ENCODE data around the gene GCFC2. TPM values are rescaled to one million over a fixed set of nuclear protein-coding genes. Genes with fewer than 3 reads are reported as not detected.

GCFC2 gene
- total and polyA plus RNA-seq, 4 donors: 10.4 to 28.2 (median 17.2) TPM

DNA sequence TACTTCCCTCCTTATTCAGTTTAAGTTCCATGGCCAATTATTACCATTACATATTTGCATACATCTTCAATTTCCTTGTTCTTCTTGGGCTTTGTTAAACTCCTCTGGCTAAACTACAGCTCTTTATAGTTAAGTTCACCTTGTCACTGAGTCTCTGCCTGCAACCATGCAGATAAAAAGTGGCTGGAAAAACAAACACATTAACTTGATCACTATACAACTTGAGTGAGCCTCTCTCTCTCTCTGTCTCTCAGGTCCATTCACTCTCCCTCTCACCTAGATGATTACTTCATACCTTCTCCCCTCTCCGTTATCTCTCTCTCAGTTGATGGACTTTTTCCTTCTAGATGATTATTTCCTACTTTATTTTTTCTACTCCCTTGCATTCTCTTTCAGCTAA, 30.3 kb downstream of the GCFC2 start:
- 89% methylated on average over 1 of the region's 1 CpG for WGBS
- no peak for TF ChIP-seq FOXA1 (IDR thresholded peaks at IDR 0.05)
- TF ChIP-seq TAF1 (conservative IDR thresholded peaks at IDR 0.05): no peak
- TF ChIP-seq, protein P1, sequence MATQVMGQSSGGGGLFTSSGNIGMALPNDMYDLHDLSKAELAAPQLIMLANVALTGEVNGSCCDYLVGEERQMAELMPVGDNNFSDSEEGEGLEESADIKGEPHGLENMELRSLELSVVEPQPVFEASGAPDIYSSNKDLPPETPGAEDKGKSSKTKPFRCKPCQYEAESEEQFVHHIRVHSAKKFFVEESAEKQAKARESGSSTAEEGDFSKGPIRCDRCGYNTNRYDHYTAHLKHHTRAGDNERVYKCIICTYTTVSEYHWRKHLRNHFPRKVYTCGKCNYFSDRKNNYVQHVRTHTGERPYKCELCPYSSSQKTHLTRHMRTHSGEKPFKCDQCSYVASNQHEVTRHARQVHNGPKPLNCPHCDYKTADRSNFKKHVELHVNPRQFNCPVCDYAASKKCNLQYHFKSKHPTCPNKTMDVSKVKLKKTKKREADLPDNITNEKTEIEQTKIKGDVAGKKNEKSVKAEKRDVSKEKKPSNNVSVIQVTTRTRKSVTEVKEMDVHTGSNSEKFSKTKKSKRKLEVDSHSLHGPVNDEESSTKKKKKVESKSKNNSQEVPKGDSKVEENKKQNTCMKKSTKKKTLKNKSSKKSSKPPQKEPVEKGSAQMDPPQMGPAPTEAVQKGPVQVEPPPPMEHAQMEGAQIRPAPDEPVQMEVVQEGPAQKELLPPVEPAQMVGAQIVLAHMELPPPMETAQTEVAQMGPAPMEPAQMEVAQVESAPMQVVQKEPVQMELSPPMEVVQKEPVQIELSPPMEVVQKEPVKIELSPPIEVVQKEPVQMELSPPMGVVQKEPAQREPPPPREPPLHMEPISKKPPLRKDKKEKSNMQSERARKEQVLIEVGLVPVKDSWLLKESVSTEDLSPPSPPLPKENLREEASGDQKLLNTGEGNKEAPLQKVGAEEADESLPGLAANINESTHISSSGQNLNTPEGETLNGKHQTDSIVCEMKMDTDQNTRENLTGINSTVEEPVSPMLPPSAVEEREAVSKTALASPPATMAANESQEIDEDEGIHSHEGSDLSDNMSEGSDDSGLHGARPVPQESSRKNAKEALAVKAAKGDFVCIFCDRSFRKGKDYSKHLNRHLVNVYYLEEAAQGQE (IDR thresholded peaks at IDR 0.05): no peak
- TF ChIP-seq HNF4A (conservative IDR thresholded peaks at IDR 0.05): no peak
- TF ChIP-seq GABPA (IDR thresholded peaks at IDR 0.05 in 1 of 2, conservative IDR thresholded peaks at IDR 0.05 in 1 of 2): no peak
- TF ChIP-seq YY1 (IDR thresholded peaks at IDR 0.05): no peak
- TF ChIP-seq JUND (IDR thresholded peaks at IDR 0.05): no peak
- TF ChIP-seq EGR1 (IDR thresholded peaks at IDR 0.05; ENCODE audit: low read depth in 2 of 2): no peak
- TF ChIP-seq SP1 (IDR thresholded peaks at IDR 0.05): no peak
- no peak for TF ChIP-seq RXRA (IDR thresholded peaks at IDR 0.05)
- TF ChIP-seq, protein P2, sequence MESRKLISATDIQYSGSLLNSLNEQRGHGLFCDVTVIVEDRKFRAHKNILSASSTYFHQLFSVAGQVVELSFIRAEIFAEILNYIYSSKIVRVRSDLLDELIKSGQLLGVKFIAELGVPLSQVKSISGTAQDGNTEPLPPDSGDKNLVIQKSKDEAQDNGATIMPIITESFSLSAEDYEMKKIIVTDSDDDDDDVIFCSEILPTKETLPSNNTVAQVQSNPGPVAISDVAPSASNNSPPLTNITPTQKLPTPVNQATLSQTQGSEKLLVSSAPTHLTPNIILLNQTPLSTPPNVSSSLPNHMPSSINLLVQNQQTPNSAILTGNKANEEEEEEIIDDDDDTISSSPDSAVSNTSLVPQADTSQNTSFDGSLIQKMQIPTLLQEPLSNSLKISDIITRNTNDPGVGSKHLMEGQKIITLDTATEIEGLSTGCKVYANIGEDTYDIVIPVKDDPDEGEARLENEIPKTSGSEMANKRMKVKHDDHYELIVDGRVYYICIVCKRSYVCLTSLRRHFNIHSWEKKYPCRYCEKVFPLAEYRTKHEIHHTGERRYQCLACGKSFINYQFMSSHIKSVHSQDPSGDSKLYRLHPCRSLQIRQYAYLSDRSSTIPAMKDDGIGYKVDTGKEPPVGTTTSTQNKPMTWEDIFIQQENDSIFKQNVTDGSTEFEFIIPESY (IDR thresholded peaks at IDR 0.05): no peak
- no peak for TF ChIP-seq FOXA2 (IDR thresholded peaks at IDR 0.05)
- H3K27me3 ChIP-seq (ENCODE audit: control insufficient read depth in 4 of 4, insufficient read depth in 4 of 4, low read length in 3 of 4): no peaks in the 10 kb centered on the region
- peaks cover 0 to 19% (median 8%) of the 10 kb centered on the region in 4 donors for H3K36me3 ChIP-seq (ENCODE audit: control insufficient read depth in 4 of 4, insufficient read depth in 3 of 4, low read depth in 1 of 4, low read length in 3 of 4)
- no peaks in the 10 kb centered on the region for H3K9me3 ChIP-seq (ENCODE audit: control insufficient read depth in 4 of 4, low read length in 3 of 4)
- H3K9ac ChIP-seq (ENCODE audit: low read depth in 1 of 2, low read length in 2 of 2): no peak overlapping the region
- DNase-seq (ENCODE audit: low spot score): no peak
- H3K27ac ChIP-seq (ENCODE audit: low read depth in 1 of 2, low read length in 2 of 2): no peak overlapping the region
- no peak overlapping the region for H3K4me3 ChIP-seq (ENCODE audit: low read depth in 1 of 3, low read length in 3 of 3)
- H3K4me1 ChIP-seq (ENCODE audit: control insufficient read depth in 4 of 4, insufficient read depth in 4 of 4, low read length in 3 of 4): peaks cover 2 to 16% (median 11%) of the 10 kb centered on the region in 4 donors

DNA sequence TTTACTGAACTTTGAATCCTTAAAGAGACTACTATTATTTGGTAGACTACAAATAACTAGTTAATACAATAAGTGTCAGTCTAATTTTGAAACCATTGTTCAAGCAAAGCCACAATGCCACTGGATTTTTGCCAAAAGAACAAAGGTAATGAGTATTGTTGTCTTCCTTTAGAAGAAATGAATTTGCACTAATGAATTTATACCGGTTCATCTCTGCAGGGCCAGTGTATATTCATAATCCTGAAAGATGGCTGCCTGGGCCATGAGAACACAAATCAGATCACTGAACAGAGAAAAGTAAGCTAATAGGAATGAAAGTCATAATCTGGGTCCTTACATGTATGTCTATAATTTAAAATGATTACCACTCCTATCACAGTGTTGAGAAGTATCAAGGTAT, 31.2 kb downstream of the GCFC2 start:
- Histone ChIP-seq H3K27ac (ENCODE audit: low read depth in 1 of 2, low read length in 2 of 2) (no peak overlapping the region), H3K9me3 (ENCODE audit: control insufficient read depth in 4 of 4, low read length in 3 of 4) (no peaks in the 10 kb centered on the region), H3K4me3 (ENCODE audit: low read depth in 1 of 3, low read length in 3 of 3) (no peak overlapping the region), H3K36me3 (ENCODE audit: control insufficient read depth in 4 of 4, insufficient read depth in 3 of 4, low read depth in 1 of 4, low read length in 3 of 4) (peaks cover 0 to 16% (median 6%) of the 10 kb centered on the region in 4 donors), H3K4me1 (ENCODE audit: control insufficient read depth in 4 of 4, insufficient read depth in 4 of 4, low read length in 3 of 4) (peaks cover 3 to 16% (median 11%) of the 10 kb centered on the region in 4 donors), H3K9ac (ENCODE audit: low read depth in 1 of 2, low read length in 2 of 2) (no peak overlapping the region), H3K27me3 (ENCODE audit: control insufficient read depth in 4 of 4, insufficient read depth in 4 of 4, low read length in 3 of 4) (no peaks in the 10 kb centered on the region)
- WGBS: 91% methylated on average over 1 of the region's 1 CpG
- no peak for DNase-seq (ENCODE audit: low spot score)
- no peak for TF ChIP-seq HNF4A (conservative IDR thresholded peaks at IDR 0.05)
- no peak for TF ChIP-seq CTCF (IDR thresholded peaks at IDR 0.05; ENCODE audit: low read depth, low read length, missing input control)
- no peak for TF ChIP-seq SP1 (IDR thresholded peaks at IDR 0.05)

Measured in liver (tissue), 9 donors.